ENCODE measurements around the gene USP17L21.
"Not testable (repeated sequence)": the region's sequence is repeated elsewhere in the genome, so short reads cannot be mapped to it uniquely, and the experiment has no call there.

GRCh38 chr4:9224596-9224995, 38.1 kb upstream of the USP17L21 start, which contains the start of gene USP17L13:
- not testable (repeated sequence) for TF ChIP-seq TAF1 (IDR thresholded peaks at IDR 0.05; ENCODE audit: low read depth); FOXM1 (IDR thresholded peaks at IDR 0.05; ENCODE audit: borderline replicate concordance, low read depth); RAD21 (IDR thresholded peaks at IDR 0.05; ENCODE audit: low read depth); REST (IDR thresholded peaks at IDR 0.05; ENCODE audit: low read depth); TCF12 (IDR thresholded peaks at IDR 0.05; ENCODE audit: low read depth)
